ENCODE results near the gene TRPC4AP.
"Not testable (repeated sequence)": the region's sequence is repeated elsewhere in the genome, so short reads cannot be mapped to it uniquely, and the experiment has no call there.

Gene TRPC4AP, protein sequence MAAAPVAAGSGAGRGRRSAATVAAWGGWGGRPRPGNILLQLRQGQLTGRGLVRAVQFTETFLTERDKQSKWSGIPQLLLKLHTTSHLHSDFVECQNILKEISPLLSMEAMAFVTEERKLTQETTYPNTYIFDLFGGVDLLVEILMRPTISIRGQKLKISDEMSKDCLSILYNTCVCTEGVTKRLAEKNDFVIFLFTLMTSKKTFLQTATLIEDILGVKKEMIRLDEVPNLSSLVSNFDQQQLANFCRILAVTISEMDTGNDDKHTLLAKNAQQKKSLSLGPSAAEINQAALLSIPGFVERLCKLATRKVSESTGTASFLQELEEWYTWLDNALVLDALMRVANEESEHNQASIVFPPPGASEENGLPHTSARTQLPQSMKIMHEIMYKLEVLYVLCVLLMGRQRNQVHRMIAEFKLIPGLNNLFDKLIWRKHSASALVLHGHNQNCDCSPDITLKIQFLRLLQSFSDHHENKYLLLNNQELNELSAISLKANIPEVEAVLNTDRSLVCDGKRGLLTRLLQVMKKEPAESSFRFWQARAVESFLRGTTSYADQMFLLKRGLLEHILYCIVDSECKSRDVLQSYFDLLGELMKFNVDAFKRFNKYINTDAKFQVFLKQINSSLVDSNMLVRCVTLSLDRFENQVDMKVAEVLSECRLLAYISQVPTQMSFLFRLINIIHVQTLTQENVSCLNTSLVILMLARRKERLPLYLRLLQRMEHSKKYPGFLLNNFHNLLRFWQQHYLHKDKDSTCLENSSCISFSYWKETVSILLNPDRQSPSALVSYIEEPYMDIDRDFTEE

DNA sequence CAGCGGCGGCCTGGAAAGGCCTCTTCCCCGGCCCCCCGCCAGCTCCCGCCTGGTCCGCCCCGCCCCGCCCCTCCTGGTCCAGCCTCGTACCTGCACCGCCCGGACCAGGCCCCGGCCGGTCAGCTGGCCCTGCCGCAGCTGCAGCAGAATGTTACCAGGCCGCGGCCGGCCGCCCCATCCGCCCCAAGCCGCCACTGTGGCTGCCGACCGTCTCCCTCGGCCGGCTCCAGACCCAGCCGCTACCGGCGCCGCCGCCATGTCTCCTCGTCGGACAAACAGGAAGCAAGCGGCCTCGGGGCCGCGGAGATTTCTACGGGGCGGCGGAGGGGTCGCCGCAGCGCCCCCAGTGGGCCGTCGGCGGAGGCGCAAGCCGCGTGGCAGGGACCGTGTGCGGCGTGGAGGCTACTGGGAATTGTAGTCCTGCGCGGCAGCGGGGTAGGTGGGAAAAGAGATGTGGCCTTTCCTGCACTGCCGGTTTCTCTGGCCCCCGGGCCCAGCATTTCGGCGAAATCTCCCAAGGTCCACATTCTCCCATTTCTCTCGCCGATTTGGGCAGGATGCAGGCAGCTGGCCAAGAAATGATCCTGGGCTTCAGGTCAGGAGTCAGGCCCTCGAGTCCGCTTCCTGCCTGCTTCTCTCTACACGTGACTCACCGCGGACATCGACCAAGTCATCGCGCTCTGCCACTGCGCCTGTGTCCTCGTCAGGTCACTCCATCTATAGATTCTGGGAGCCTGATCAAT is at the start of gene TRPC4AP:
TSS of gene TRPC4AP (minus strand) at position 284 of the 743 bp plus-strand sequence. CDS start at position 258, 26 bp downstream.
- peak; percentile 80 for DNase-seq (ENCODE audit: low spot score)

GRCh38 chr20:35135867-35136586 is 43.4 kb upstream of the TRPC4AP start:
- no peak for DNase-seq (ENCODE audit: low spot score)

GRCh38 chr20:35134880-35135279 is 42.3 kb upstream of the TRPC4AP start:
- DNase-seq (ENCODE audit: low spot score) = no peak

DNA sequence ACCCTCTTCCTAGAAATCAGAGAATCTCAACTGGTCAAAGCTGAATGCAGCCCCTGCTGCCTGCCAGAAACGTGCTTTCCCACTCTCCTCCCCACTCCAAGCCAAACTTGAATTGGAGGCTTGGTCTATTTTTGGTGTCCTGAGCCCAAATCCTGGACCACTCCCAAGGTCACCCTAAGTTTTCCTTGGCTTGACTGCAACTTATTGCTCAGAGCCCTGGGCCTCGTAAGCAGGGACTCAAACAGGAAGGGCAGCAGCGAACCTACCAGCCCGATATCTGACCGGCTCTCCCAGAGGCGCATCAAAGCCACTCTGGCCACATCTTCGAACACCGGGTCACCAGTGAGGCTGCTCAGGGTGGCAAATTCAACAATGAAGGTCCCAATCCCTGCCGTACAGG is 41.9 kb upstream of the TRPC4AP start:
- no peak for DNase-seq (ENCODE audit: low spot score)

DNA sequence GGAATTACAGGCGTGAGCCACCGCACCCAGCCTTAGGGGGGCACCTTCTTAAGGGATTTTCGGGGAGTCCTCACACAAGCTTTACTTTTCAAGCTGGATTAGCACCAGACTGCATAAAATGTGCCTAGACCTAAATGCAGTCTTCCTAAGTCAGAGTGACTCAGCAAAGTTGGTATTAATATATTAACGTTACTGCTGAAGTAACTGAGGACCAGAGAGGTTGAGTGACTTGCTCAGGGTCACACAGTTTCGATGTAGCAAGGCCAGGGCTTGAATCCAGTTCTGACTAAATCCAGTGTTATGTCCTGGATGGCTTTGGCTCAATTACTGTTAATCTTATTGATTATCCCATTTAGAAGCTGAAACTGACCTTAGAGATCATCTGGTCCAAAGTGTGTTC is 41.1 kb upstream of the TRPC4AP start:
- DNase-seq (ENCODE audit: low spot score) = no peak

DNA sequence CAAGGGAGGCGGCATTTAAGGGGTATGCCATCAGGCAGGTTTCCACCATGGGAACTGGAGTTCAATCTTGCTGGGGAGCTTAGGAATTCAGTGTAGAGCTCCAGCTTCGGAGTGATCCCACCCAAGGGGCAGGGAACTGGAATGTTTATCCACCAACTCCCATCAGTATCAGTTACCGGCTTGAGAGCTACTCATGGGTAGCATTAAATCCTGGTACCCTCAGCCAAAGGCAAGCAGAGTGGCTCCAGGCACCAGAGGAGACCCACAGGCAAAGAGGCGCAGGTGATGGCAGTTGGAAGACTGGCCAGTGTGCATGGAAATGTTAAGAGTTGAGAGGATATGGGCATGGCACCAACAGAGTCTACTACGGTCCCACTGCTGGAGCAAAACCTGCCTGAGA is 40.4 kb upstream of the TRPC4AP start:
- DNase-seq (ENCODE audit: low spot score) = no peak

DNA sequence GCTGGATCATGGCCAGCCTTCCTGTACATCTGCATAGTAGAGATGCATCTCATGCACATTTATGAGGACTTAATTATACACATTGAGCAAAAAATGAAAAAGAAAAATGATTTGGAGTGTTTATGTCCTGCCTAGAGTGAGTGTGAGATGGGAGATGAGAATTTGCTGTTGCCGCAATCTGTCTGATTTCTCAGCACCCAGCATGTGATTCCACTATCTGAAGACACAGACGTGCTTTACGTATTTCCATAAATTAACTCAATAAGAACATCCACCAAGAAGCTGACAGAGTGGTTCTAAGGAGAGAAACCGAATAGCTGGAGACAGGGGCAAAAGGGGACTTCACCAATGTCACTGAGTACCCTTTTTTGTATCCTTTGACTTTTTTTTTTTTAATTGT is 39.3 kb upstream of the TRPC4AP start:
- DNase-seq (ENCODE audit: low spot score) = no peak

GRCh38 chr20:35129647-35130069 is 37.1 kb upstream of the TRPC4AP start:
- DNase-seq (ENCODE audit: low spot score) = no peak

- no peak for DNase-seq (ENCODE audit: low spot score)
Measured at GRCh38 chr20:35125753-35126152, 33.1 kb upstream of the TRPC4AP start.

GRCh38 chr20:35122756-35123405 is 30.3 kb upstream of the TRPC4AP start:
- DNase-seq (ENCODE audit: low spot score) = no peak

GRCh38 chr20:35121186-35121585 is 28.6 kb upstream of the TRPC4AP start:
- no peak for DNase-seq (ENCODE audit: low spot score)

- DNase-seq (ENCODE audit: low spot score) = no peak
Measured at GRCh38 chr20:35120012-35120701, 27.6 kb upstream of the TRPC4AP start.

GRCh38 chr20:35117629-35118028 is 25.0 kb upstream of the TRPC4AP start:
- no peak for DNase-seq (ENCODE audit: low spot score)

DNA sequence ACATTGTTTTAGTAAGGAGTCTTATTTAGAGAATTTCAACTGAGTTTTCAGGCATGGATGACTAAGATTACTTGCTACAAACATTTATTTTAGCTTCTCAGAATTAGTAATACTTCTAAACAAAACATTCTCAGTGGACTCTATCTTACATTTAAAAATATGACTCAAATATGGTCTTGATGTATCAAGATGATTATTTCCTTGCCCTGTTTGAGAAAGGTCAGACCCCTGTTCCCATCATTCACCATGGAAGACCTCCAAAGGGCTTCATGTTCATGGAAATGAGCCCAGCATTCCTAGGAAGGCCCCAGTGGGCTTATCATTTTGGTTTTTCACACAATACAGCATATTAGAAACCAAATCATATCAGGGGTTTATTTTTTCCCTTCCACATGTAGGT is 24.6 kb upstream of the TRPC4AP start:
- no peak for DNase-seq (ENCODE audit: low spot score)

- no peak for DNase-seq (ENCODE audit: low spot score)
Measured at GRCh38 chr20:35116258-35116657, 23.7 kb upstream of the TRPC4AP start.

DNA sequence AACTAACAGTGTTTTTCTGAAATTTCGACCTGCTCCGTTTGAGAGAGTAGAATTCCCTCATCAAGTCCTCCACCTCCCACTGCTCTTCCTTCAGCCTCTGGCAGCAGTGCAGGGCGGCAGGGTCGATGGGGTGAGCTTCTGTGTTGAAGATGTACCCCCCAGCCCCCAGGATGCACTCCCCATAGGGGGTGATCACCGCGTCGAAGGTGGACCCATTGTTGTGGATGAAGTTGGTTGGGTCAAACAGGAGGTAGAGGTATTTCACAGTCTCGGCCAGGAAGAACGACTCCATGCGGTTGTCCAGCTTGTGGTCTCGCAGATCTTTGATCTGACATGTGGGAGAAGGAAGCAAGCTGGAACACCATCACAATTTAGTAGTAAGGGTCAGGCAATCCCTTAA is 23.0 kb upstream of the TRPC4AP start:
- DNase-seq (ENCODE audit: low spot score) = no peak

- DNase-seq (ENCODE audit: low spot score) = not testable (repeated sequence)
Measured at GRCh38 chr20:35112276-35112675, 19.7 kb upstream of the TRPC4AP start.

GRCh38 chr20:35111141-35111888 is 18.7 kb upstream of the TRPC4AP start:
- no peak for DNase-seq (ENCODE audit: low spot score)

GRCh38 chr20:35108921-35109320 is 16.3 kb upstream of the TRPC4AP start:
- no peak for DNase-seq (ENCODE audit: low spot score)

DNA sequence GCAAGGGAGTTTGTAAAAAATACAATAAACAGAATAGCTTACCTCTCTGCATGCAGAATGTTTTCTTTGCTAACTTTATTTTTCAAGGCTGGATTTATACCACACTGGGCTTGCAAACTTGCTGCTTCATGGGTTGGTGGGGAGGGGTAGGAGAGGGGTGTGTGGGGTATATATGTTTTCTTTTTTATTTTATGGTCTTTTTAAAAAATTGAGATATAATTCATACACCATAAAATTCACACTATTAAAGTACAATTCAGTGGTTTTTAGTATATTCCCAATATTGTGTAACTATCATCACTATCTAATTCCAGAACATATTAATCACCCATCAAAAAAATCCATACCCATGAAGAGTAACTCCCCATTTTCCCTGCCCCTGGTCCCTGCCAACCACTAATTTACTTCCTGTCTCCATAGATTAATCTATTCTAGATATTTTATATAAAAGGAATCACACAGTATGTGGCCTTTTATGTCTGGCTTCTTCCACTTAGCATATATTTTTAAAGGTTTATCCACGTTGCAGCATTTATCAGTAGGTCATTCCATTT is 14.3 kb upstream of the TRPC4AP start:
- DNase-seq (ENCODE audit: low spot score) = no peak

Data from HuH-7.5 (cell line).